Fibroblast of skin of back (primary cell): ENCODE data around the gene STEAP3.
"Not testable (repeated sequence)": the region's sequence is repeated elsewhere in the genome, so short reads cannot be mapped to it uniquely, and the experiment has no call there.

ENCODE experiments used
- DNase-seq: peaks from one replicate; pipeline ENCODE4 v3.0.0-alpha.2; 2013

The STEAP3 gene

DNA sequence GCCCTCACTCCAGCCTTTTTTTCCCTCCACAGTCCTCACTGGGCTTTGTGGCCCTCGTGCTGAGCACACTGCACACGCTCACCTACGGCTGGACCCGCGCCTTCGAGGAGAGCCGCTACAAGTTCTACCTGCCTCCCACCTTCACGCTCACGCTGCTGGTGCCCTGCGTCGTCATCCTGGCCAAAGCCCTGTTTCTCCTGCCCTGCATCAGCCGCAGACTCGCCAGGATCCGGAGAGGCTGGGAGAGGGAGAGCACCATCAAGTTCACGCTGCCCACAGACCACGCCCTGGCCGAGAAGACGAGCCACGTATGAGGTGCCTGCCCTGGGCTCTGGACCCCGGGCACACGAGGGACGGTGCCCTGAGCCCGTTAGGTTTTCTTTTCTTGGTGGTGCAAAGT is 39.4 kb downstream of the STEAP3 start:
- no peak for DNase-seq

DNA sequence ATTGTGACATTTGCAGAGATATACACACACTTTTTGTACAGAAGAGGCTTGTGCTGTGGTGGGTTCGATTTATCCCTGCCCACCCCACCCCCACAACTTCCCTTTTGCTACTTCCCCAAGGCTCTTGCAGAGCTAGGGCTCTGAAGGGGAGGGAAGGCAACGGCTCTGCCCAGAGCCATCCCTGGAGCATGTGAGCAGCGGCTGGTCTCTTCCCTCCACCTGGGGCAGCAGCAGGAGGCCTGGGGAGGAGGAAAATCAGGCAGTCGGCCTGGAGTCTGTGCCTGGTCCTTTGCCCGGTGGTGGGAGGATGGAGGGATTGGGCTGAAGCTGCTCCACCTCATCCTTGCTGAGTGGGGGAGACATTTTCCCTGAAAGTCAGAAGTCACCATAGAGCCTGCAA is 40.0 kb downstream of the STEAP3 start:
- no peak for DNase-seq

DNA sequence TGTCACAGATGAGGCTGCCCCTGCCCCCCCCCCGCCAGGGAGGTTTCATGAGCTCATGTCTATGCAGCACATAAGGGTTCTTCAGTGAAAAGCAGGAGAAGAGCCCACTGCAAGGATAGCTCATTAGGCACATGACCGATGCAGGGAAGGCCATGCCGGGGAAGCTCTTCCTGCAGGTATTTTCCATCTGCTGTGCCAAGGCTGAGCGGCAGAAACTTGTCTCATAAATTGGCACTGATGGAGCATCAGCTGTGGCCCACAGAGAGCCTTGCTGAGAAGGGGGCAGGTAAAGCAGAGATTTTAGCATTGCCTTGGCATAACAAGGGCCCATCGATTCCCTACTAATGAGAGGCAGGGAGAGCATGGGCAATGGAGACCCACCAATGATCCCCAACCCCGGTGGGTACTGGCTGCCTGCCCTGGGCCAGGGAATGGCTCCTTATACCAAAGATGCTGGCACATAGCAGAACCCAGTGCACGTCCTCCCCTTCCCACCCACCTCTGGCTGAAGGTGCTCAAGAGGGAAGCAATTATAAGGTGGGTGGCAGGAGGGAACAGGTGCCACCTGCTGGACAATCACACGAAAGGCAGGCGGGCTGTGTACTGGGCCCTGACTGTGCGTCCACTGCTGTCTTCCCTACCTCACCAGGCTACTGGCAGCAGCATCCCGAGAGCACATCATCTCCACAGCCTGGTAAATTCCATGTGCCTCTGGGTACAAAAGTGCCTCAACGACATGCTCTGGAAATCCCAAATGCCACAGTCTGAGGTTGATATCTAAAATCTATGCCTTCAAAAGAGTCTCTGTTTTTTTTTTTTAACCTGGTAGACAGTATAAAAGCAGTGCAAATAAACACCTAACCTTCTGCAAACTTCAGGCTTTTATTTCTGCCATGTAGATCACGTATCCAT is 41.4 kb downstream of the STEAP3 start:
- DNase-seq = peak; percentile 47

DNA sequence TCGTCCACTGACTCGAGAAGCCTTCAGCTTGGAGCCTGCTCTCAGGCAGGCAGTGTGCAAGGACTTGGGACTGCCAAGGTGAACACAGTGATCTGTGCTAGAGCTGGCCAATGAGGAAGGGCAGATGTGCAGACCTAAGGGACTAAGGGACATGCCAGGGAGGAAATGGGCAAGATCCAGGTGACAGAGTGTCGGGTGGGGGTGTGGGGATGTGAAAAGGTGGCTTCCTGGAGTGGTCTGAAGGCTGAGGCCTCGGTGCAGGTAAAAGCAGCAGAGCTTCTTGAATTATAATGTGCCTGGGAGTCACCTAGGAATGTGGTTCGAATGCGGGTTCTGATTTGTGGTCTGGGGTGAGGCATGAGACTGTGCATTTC is 42.0 kb downstream of the STEAP3 start:
- no peak for DNase-seq

DNA sequence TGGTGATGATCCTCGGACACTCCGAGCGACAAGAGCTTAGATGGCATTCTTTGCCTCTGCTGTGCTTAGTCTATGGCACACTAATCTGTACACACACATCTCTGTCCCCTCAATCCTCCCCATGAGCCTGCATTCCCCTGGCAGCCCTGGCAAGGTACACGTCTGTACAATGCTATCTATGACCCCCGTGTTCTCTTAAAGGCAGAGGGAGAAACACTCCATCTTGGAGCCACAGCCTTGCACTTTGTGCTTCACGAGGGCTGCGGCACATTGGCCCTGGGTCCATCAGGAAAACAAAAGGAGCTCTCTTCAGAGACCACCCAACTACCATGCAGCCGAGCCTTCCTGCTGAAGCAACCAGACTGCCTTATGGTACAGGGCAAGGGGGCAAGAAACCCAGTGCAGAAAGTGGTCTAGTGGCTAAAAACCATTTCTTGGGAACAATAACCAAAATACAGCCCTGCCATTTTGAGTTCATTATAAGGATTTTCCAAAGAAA is 42.5 kb downstream of the STEAP3 start:
- DNase-seq = no peak

DNA sequence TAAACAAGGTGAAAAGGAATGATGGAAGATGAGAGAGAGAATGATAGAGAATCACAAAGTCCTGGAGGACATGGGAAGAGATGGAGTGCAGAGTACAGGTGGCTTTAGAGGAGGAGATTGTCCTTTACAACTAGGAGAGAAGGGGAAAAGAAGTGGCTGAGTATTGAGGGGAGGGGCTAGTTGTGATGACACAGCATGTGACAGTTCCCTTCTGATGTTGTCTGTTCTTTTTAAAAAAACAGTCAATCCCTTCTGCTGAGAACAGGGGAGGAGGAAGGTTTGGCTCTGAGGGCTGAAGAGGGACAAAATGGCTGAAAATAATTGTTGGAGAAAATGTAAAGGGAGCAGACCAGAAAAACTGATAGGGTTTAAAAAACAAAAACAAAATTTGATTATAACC is 44.0 kb downstream of the STEAP3 start:
- no peak for DNase-seq

DNA sequence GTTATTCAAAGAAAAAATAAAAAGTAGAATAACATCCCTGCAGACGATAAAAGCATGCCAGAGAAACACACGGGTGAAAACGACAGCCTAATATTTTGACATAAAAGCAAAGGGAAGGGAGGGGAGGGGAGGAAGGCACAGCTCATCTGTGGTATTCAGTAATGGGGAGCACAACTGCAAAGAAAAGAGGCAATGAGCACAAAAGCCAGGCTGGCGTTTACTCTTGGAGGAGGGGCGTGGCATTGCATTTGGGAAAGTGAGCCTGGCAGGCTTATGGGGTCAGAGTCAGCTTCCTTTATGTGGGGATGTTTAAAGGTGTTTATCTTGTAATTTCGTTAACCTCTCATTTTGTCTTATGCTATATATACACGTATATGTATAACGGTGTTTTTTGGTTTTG is 53.2 kb downstream of the STEAP3 start:
- no peak for DNase-seq

DNA sequence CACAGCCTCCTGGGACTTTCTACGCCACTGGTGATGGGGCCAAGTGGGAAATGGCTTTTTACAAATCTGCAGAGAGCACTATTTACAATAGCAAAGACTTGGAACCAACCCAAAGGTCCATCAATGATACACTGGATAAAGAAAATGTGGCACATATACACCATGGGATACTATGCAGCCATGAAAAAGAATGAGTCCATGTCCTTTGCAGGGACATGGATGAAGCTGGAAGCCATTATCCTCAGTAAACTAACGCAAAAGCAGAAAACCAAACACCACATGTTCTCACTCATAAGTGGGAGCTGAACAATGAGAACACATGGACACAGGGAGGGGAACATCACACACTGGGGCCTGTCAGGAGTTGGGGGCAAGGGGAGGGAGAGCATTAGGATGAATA is 54.8 kb downstream of the STEAP3 start:
- DNase-seq = not testable (repeated sequence)

DNA sequence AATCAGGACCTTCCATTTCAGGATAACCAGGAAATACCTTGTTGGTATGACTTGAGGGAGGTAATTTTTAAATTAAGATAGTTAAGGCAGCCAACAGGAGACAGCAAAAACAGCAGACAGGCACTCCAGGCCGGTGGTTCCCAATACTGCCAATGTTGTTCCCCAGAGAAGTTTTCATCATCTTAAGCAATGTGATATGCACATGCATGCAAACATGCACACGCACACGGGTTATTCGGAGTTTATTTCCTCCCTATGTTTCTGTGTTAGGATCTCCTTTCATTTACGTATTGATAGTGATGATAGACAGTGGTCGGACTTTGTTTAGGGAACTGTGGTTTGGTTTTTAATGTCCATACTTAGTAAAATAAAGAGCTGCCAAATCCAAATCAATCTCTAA is 55.3 kb downstream of the STEAP3 start:
- no peak for DNase-seq

DNA sequence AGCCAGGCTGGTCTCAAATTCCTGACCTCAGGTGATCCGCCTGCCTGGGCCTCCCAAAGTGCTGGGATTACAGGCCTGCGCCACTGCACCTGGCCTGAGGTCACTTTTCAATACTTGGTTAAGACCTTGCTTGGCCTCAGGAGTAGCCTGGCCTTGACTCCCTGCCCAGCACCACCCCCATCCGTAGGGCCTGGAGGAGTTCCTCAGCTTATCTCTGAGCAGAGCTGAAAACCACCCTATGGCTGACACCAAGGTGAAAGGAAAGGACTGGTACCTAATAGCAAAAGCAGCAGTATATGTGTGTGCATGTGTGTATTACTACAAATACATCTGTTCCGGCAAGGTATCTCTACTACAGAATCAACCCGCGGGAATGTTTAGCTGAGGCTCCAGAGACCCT is 56.0 kb downstream of the STEAP3 start:
- no peak for DNase-seq

DNA sequence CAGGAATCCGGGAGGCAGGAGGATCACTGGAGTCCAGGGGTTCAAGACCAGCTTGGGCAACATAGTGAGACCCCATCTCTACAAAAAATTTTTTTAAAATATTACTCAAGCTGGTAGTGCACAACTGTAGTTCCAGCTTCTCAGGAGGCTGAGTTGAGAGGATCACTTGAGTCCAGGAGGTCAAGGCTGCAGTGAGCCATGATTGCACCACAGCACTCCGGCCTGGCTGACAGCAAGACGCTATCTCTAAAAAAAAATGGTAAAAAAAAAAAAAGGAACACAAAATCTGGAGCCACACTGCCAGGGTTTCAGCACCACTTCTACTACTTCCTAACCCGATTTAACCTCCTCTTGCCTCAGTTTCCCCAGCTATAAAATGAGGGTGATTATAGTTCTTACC is 57.0 kb downstream of the STEAP3 start:
- DNase-seq = no peak

DNA sequence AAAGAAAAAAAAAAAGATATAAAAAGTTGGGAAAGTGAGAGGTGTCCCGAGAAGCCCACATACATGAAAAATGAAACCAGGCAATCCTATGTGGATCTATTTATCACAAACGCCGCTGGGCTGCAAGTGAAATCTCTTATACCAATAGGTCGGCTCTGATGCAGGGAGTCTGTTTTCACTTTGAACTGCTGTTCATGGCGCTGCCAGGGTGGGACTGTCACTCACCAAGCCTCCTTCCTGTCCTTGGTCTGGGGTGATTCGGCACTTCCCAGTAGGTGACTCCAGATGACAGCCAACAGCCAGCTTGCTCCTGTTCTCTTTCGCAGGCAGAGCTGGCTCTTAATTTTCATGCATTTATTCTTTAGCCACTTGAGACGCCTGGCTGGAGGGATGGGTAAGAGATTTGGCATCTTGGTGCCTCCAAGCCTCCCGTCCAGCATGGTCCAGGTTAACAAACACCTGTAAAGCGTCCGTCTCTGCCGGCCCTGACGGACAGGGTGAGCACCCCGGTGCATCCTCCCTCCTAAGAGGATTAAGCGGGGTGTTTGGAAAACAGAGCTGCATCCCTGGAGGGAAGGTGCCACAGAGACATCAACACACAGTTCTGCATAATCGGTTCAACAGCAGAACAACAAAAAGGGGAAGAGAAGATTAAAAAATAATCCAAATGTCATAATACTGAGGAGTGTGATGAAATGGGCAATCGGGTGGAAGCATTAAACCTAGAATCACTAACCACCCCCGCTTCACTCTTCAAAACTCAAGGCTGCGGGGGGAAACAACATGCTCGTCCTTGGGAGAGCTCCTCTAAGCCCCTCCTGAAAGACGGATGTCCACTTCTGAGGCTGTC is 58.7 kb downstream of the STEAP3 start:
- no peak for DNase-seq

DNA sequence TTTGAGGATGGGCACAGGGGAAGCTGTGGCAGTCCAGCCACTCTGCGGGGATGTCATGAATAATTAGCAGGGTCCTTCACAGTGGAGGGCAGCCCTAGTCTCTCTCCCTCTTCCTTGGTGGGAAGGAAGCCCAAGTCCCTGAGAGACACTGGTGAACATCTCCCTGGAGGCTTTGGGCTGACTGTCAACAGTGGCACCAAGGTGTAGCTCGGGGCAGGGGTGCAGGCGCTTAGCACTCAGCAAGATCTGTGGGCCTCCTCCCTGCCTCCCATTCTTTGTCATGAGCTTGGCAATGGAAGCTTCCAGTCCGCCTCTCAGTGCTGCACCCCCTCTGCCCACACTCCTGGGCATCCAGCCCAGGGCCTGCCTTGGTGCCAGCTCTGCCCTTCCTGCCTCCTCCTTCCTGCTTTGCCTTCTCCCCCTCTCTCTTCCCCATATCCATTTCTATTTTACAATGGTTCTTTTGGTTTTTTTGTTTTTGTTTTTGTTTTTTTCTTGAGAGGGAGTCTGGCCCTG is 59.4 kb downstream of the STEAP3 start:
- no peak for DNase-seq

DNA sequence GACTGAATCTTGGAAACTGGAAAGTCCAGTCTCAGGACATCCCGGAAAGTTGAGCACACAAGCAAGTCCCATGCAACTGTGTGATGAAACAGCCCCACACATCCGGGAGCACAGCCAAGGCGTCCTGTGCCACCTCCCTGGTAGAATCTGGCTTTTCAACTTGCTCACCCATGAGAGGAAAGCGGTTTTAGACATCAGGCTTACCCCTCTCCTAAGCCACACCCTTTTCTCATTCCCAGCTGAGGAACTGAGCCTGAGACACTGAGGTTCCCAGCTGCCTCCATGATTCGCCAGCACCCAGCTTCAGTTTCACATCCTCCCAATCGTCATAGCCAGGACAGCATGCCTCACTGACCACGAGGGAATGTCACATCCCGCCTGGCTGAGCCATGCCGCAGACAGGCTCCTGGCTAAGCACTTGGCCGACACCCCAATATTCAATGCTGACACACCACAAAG is 60.3 kb downstream of the STEAP3 start:
- DNase-seq = peak; percentile 77

DNA sequence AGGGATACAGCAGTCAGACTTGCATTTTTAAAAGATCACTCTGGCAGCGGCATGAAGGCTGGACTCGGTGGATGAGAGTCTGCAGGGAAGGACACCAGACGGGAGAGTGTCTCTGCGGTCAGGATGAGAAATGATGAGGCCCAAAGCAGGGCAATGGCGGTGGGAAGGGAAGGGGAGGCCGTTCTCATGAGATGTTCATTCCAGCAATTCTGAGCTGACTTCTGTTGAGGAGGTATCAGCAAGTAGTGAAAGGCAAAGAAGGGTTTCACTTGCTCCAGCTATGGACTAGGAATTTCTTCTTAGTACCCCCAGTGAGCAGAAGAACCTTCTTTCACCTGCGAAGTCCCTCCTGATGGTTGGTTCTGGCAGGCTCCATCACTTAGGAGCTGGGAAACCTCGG is 63.0 kb downstream of the STEAP3 start:
- no peak for DNase-seq

DNA sequence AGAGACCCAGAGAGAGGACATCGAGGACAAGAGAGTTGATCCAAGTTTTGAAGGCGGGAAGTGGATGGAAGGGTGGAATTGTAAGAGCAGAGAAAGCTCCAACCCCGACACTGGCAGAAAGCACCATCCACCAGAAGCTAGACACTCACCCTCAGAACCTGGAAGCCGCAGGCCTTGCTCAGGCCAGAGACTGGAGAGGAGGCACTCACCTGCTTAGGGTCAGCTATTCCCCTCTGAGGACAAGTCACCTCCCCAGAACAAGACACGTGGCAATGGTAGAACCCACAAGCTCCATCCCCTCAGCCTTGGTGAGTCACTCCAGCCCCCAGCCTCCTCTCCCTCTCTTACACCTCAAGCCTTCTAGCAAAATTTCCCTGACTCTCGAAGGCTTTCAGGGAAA is 64.9 kb downstream of the STEAP3 start:
- DNase-seq = no peak

DNA sequence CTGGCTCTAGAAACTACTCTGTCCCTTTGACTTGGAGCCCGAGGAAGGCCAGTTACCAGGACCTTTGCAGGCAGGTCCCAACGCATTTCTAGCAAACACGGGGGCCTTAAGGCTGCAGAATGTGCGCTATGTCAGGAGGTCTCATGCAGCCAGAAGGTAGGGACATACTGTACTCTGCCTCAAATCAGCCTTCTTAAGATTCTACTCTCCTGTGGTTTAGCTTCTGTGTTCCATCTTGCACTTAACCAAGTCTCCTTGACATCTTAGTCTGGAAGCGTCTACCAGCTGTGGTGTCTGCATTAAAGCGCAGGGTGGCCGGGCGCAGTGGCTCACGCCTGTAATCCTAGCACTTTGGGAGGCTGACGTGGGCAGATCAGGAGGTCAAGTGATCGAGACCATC is 65.5 kb downstream of the STEAP3 start:
- DNase-seq = no peak

DNA sequence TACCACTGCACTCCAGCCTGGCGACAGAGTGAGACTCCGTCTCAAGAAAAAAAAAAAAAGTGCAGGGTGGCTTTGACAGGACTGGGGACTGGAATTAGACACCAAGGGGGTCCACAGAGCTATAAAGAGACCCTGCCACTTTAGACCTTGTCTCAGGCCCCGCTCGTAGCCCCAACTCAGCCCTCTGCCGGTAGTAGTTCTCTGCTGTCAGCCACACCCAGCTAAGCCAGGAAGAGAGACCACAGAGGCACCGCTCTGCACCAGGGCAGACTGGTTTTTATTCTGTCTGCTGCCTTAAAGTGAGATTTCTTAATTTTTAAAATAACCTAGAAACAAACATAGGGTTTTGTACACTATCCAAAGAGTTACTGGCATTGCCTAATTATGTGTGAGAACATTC is 66.0 kb downstream of the STEAP3 start:
- no peak for DNase-seq

DNA sequence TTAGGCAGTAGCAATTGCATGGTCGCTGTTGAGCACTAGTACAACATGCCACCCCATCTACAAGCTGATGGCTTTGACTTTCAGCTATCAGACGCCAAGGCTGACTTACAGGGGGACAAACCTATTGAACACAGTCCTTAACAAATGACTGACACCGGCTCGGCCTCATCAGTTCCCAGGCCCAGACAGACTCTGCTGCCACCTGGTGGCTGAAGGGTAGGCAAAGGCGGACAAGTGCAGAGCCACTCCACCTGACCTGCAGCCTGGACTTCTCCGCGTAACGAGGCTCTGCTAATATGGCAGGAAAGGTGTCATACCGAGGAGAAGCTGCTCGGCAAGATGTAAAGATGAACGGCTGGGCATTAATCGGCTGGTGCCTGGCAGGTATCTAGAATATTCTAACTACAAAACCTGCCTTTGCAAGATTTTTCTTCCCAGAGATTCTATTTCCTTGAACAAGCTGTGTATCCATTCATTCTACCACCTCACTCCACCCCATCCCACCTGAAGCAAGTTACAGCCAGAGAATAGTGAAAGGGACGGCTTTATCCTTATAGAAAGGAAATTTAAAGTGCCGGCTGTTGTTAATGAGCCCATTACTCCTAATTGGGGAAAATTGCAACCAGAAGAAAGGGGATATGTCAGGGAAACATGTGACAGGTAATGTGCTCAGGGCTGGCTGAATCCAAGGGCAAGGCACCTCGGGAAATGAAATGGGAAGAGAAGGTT is 67.4 kb downstream of the STEAP3 start:
- DNase-seq = peak; percentile 28

DNA sequence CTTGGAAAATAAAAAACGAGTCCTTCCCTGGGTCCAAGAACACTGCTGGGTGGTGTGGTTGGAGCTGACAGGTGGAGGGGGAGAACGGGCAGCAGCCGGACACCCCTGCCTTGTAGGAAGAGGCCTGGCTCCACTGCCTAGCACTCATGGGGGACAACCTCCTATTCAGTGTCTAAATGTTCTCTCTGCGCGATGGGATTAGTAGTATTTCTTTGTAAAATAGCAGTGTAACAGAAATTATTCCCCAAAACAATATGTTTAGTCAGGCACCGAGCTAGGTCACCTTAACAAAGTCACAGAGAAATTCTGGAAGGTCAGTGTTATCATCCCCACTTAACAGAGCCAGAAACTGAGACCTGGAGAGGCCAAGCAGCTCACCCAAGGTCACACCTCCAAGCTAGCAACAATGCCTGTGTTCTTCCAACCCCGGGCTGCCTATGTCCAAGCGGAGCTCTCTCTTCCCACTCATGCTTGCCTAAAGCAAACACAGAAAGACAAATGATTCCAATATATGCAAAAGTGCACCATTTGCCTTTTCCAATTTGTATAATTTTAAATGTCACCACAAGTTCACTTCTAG is 68.0 kb downstream of the STEAP3 start:
- no peak for DNase-seq

DNA sequence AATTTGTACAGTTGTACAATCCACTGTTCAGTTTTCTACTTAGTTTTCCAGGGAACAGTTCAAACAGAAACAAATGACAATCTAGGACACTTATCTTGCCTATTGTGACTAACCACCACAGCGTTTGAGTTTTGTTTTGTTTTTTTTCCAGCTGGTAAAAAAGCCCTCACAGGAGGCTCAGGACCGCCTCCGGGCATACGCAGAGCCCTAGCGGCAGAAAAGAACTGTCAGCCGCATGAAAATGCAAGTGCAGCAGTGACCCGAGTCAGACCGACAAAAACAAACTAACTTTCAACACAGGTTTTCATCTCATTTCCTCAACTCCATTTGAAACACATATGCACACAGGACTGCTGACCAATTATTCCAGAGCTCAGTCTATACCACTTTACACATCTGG is 68.6 kb downstream of the STEAP3 start:
- peak; percentile 46 for DNase-seq

DNA sequence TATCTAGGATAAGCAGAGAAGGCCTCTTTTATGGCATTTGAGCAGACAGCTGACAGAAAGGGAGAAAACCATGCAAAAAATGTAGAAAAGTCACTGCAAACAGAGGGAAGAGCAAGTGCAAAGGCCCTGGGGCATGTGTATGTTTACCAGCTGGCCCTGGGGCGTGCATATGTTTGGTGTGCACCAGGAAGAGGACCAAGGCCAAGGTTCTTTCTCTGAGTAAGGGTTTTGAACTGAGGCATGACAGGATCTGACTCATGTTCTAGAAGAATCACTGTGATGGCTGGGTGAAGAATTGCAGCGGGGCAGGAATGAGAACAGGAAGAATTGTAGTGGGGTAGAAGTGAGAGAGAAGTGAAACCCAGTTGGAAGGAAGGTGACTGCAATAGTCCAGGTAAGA is 69.6 kb downstream of the STEAP3 start:
- DNase-seq = no peak
